ENCODE measurements around the gene VAPB. TPM values are rescaled to one million over a fixed set of nuclear protein-coding genes. Genes with fewer than 3 reads are reported as not detected.

VAPB gene
- total RNA-seq, 4 donors from 2014 or later = 10.9 to 20.4 (median 17.9) TPM

GRCh38 chr20:58416057-58416456 is 27.0 kb downstream of the VAPB start:
- Histone ChIP-seq H3K4me3 (no peak overlapping the region), H3K36me3 (peaks cover 19% of the 10 kb centered on the region), H3K27ac (no peak overlapping the region), H3K27me3 (no peaks in the 10 kb centered on the region), H3K4me1 (peaks cover 10% of the 10 kb centered on the region), H3K9me3 (no peaks in the 10 kb centered on the region)
- 90% methylated on average over 1 of the region's 1 CpG for WGBS
- no peak for DNase-seq (ENCODE audit: low spot score in 2 of 2)
- TF ChIP-seq EP300 (IDR thresholded peaks at IDR 0.05) (no peak), CTCF (IDR thresholded peaks at IDR 0.05) (no peak), POLR2A (IDR thresholded peaks at IDR 0.05) (no peak), POLR2AphosphoS5 (IDR thresholded peaks at IDR 0.05) (no peak)

GRCh38 chr20:58416835-58417234 is 27.8 kb downstream of the VAPB start:
- Histone ChIP-seq H3K27ac (no peak overlapping the region), H3K36me3 (peaks cover 27% of the 10 kb centered on the region), H3K9me3 (no peaks in the 10 kb centered on the region), H3K4me3 (no peak overlapping the region), H3K27me3 (no peaks in the 10 kb centered on the region), H3K4me1 (peaks cover 10% of the 10 kb centered on the region)
- no peak for DNase-seq (ENCODE audit: low spot score in 2 of 2)
- 91% methylated on average over 2 of the region's 2 CpGs for WGBS
- no peak for TF ChIP-seq EP300 (IDR thresholded peaks at IDR 0.05)
- TF ChIP-seq CTCF (IDR thresholded peaks at IDR 0.05) = no peak
- no peak for TF ChIP-seq POLR2AphosphoS5 (IDR thresholded peaks at IDR 0.05)
- TF ChIP-seq POLR2A (IDR thresholded peaks at IDR 0.05) = no peak

- no peak for DNase-seq (ENCODE audit: low spot score in 2 of 2)
- no peak for TF ChIP-seq EP300 (IDR thresholded peaks at IDR 0.05)
- TF ChIP-seq POLR2A (IDR thresholded peaks at IDR 0.05) = no peak
- no peak for TF ChIP-seq POLR2AphosphoS5 (IDR thresholded peaks at IDR 0.05)
- no peak for TF ChIP-seq CTCF (IDR thresholded peaks at IDR 0.05)
- no peaks in the 10 kb centered on the region for H3K27me3 ChIP-seq
- H3K9me3 ChIP-seq = no peaks in the 10 kb centered on the region
- 95% methylated on average over 3 of the region's 3 CpGs for WGBS
- no peak overlapping the region for H3K27ac ChIP-seq
- H3K4me1 ChIP-seq = peaks cover 10% of the 10 kb centered on the region
- peaks cover 29% of the 10 kb centered on the region for H3K36me3 ChIP-seq
- no peak overlapping the region for H3K4me3 ChIP-seq
Measured at GRCh38 chr20:58417438-58417837, 28.4 kb downstream of the VAPB start.

- TF ChIP-seq POLR2A (IDR thresholded peaks at IDR 0.05) (no peak), EP300 (IDR thresholded peaks at IDR 0.05) (no peak), POLR2AphosphoS5 (IDR thresholded peaks at IDR 0.05) (no peak), CTCF (IDR thresholded peaks at IDR 0.05) (no peak)
- Histone ChIP-seq H3K36me3 (peaks cover 32% of the 10 kb centered on the region), H3K4me1 (peaks cover 10% of the 10 kb centered on the region)
Measured at GRCh38 chr20:58418949-58419748, 30.1 kb downstream of the VAPB start.

GRCh38 chr20:58420798-58421496 is 31.9 kb downstream of the VAPB start:
- 72% methylated on average over 5 of the region's 5 CpGs for WGBS
- TF ChIP-seq CTCF (IDR thresholded peaks at IDR 0.05) (no peak), POLR2A (IDR thresholded peaks at IDR 0.05) (no peak), POLR2AphosphoS5 (IDR thresholded peaks at IDR 0.05) (no peak), EP300 (IDR thresholded peaks at IDR 0.05) (no peak)
- Histone ChIP-seq H3K36me3 (peaks cover 32% of the 10 kb centered on the region), H3K4me3 (no peak overlapping the region), H3K27ac (no peak overlapping the region), H3K27me3 (no peaks in the 10 kb centered on the region), H3K4me1 (peaks cover 9% of the 10 kb centered on the region), H3K9me3 (no peaks in the 10 kb centered on the region)
- no peak for DNase-seq (ENCODE audit: low spot score in 2 of 2)

More at GRCh38 chr20:58418949-58419748, 30.1 kb downstream of the VAPB start:
- DNase-seq (ENCODE audit: low spot score in 2 of 2) = no peak
- Histone ChIP-seq H3K9me3 (no peaks in the 10 kb centered on the region), H3K27ac (no peak overlapping the region), H3K4me3 (no peak overlapping the region), H3K27me3 (no peaks in the 10 kb centered on the region)
- WGBS = 70% methylated on average over 5 of the region's 5 CpGs
